Activated CD4-positive, alpha-beta T cell treated with anti-CD3 and anti-CD28 coated beads, Interleukin-2, amount 10 ng/mL, durations not matched to agents 24 days and 14 days (primary cell): ENCODE results near the gene PARD3. TPM values are rescaled to one million over a fixed set of nuclear protein-coding genes. Genes with fewer than 3 reads are reported as not detected.
A peak's percentile ranks its signal among the peaks of the same experiment; 100 is the strongest.
"Not testable (repeated sequence)": the region's sequence is repeated elsewhere in the genome, so short reads cannot be mapped to it uniquely, and the experiment has no call there.

Experiments
- DNase-seq: peaks from one replicate; pipeline ENCODE4 v3.0.0; 2022
- H3K27ac Mint-ChIP-seq: one replicate; pipeline ENCODE4 v1.8.0; 2022; ENCODE audit warnings: mild to moderate bottlenecking, mixed read lengths
- H3K27me3 Mint-ChIP-seq: one replicate; pipeline ENCODE4 v1.8.0; 2022; ENCODE audit warnings: mixed read lengths
- H3K36me3 Mint-ChIP-seq: one replicate; pipeline ENCODE4 v1.8.0; 2022; ENCODE audit warnings: low read depth, mild to moderate bottlenecking, mixed read lengths
- H3K4me1 Mint-ChIP-seq: one replicate; pipeline ENCODE4 v1.8.0; 2021; ENCODE audit warnings: mixed read lengths
- H3K4me3 Mint-ChIP-seq: one replicate; pipeline ENCODE4 v1.8.0; 2022; ENCODE audit warnings: mild to moderate bottlenecking, moderate library complexity, mixed read lengths
- H3K9me3 Mint-ChIP-seq: one replicate; pipeline ENCODE4 v1.8.0; 2021; ENCODE audit warnings: mixed read lengths
- intact Hi-C: fragments of 100-400 bp; cut with micrococcal nuclease; formaldehyde crosslinking; loops from one replicate; pipeline ENCODE4 v1.15.1; 2023
- total RNA-seq: library from RNA; stranded (reverse); gene quantifications from 2 replicates; pipeline ENCODE4 v1.2.3, GENCODE V29; 2022

Gene PARD3
- total RNA-seq = 2.3 and 2.9 TPM in 2 replicates

DNA sequence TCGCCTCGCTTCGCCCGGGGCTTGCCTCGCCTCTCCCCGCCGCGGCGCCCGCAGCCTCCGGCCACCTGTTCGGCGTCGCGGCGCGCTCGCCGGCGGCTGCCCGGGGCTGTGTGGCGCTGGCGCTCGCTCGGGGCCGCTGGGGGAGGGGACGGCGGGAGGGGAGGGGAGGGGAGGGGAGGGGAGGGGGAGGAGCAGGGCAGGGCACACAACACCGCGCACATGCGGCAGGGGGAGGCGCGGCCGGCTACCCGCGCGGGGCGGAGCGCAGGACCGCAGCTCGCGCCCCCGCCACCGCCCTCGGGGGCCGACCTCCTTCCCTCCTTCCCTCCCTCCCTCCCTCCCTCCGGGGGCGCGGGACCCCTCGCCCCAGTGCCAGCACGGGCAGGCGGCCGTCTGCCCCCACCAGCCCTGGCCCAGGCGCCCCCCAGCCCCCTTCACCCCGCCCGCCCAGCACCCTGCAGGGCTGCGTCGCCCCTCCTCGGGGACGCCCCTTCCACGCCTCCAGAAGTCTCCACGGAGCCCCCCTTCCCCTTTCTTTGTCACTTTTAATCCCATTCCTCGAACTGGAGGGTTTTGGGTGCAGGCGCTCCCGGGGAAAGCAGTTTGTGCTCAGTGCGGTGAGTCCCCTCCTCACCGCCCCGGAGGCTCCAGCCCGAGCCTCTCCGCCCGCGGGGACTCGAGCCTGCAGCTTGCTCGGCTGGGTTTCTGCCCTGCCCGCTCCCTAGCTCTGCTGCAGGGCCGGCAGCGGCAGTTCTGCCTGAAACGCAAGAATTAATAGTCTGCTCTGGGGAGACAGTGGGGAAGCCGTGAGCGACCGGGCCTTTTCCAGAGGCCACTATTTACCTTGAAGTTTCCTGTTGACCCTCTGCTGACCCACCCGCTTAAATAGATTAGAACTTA lies at the start of gene PARD3:
Gene PARD3 (minus strand): TSS at position 112 of the 900 bp plus-strand sequence. CDS start 301 bp downstream, outside the sequence.
- peak within 1 kb of the TSS; percentile 74 for H3K4me3 Mint-ChIP-seq
- intact Hi-C loops = loop anchor here (10.0 kb wide), 1 partner anchor 819 kb away; no protein-coding TSS in a partner anchor

GRCh38 chr10:34864149-34865067 lies 49.3 kb upstream of the PARD3 start:
- DNase-seq = no peak
- no peaks in the 10 kb centered on the region for H3K9me3 Mint-ChIP-seq
- intact Hi-C loops = no loop called here

More for the DNA sequence above, at the start of gene PARD3:
- Mint-ChIP-seq H3K36me3 (no peaks in the 10 kb centered on the region), H3K9me3 (no peaks in the 10 kb centered on the region), H3K27me3 (peaks cover 63% of the 10 kb centered on the region), H3K27ac (no peak within 1 kb of the TSS), H3K4me1 (peaks cover 13% of the 10 kb centered on the region)
- peak; percentile 63 for DNase-seq

GRCh38 chr10:34862892-34863291 lies 47.8 kb upstream of the PARD3 start:
- Mint-ChIP-seq H3K36me3 (no peaks in the 10 kb centered on the region), H3K27ac (no peak overlapping the region)

More at GRCh38 chr10:34864149-34865067, 49.3 kb upstream of the PARD3 start:
- H3K36me3 Mint-ChIP-seq = no peaks in the 10 kb centered on the region
- H3K4me1 Mint-ChIP-seq = peaks cover 1% of the 10 kb centered on the region
- no peaks in the 10 kb centered on the region for H3K27me3 Mint-ChIP-seq
- no peak overlapping the region for H3K4me3 Mint-ChIP-seq
- H3K27ac Mint-ChIP-seq = no peak overlapping the region

GRCh38 chr10:34861293-34862021 lies 46.4 kb upstream of the PARD3 start:
- DNase-seq = no peak
- Mint-ChIP-seq H3K4me3 (no peak overlapping the region), H3K36me3 (no peaks in the 10 kb centered on the region), H3K27me3 (no peaks in the 10 kb centered on the region), H3K9me3 (no peaks in the 10 kb centered on the region), H3K4me1 (no peaks in the 10 kb centered on the region), H3K27ac (no peak overlapping the region)
- intact Hi-C loops = no loop called here

More at GRCh38 chr10:34862892-34863291, 47.8 kb upstream of the PARD3 start:
- DNase-seq = no peak
- Mint-ChIP-seq H3K4me1 (no peaks in the 10 kb centered on the region), H3K9me3 (no peaks in the 10 kb centered on the region), H3K27me3 (no peaks in the 10 kb centered on the region), H3K4me3 (no peak overlapping the region)
- intact Hi-C loops = no loop called here

DNA sequence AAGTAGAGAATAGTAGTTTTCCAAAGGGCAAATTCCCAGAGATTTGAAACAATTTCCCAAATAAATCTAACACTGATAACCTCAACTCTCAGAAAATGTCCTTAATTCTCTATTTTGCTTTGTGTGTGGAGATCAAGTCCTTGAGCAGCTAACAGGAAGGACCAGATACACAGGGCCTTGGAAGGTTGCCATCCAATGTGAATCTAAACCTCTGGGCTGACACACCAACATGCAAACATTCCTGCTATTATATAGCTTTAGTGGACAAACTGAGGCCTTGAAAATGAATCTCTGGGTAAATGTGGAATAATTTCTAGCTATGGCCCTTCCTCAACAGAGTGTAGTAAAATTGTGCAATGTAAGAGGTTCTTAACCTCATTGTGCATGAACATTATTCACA lies 44.1 kb upstream of the PARD3 start:
- no peaks in the 10 kb centered on the region for H3K36me3 Mint-ChIP-seq
- no peak overlapping the region for H3K4me3 Mint-ChIP-seq
- H3K4me1 Mint-ChIP-seq = no peaks in the 10 kb centered on the region
- no peak overlapping the region for H3K27ac Mint-ChIP-seq
- H3K9me3 Mint-ChIP-seq = no peaks in the 10 kb centered on the region
- no peak for DNase-seq
- intact Hi-C loops = no loop called here
- no peaks in the 10 kb centered on the region for H3K27me3 Mint-ChIP-seq

DNA sequence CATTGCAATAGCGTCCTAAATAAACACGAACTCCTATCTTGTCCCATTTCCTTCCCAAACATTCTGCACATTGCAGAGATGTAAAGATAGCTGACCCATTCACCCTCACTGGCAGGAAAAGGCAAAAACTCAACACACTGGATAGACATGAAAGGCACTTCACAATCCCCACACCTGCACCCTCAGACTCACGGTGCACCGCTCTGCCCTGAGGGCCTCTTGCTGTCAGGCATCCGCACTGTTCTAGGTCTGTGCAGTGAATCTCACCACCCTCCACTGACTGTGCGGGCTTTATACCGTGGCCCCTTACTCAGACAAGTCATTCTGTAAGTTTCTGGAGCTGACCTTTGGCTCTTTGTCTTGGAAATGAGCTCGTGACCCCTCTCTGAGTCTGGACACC lies 42.9 kb upstream of the PARD3 start:
- H3K9me3 Mint-ChIP-seq = no peaks in the 10 kb centered on the region

GRCh38 chr10:34854147-34854601 lies 39.1 kb upstream of the PARD3 start:
- H3K4me1 Mint-ChIP-seq = no peaks in the 10 kb centered on the region
- no peaks in the 10 kb centered on the region for H3K27me3 Mint-ChIP-seq

More for the DNA sequence above, 42.9 kb upstream of the PARD3 start:
- no peaks in the 10 kb centered on the region for H3K4me1 Mint-ChIP-seq
- no peak overlapping the region for H3K4me3 Mint-ChIP-seq
- no peaks in the 10 kb centered on the region for H3K36me3 Mint-ChIP-seq
- H3K27me3 Mint-ChIP-seq = no peaks in the 10 kb centered on the region
- DNase-seq = no peak
- no peak overlapping the region for H3K27ac Mint-ChIP-seq
- intact Hi-C loops = no loop called here

GRCh38 chr10:34853357-34853756 lies 38.3 kb upstream of the PARD3 start:
- Mint-ChIP-seq H3K4me1 (no peaks in the 10 kb centered on the region), H3K9me3 (no peaks in the 10 kb centered on the region), H3K27me3 (no peaks in the 10 kb centered on the region), H3K4me3 (no peak overlapping the region), H3K27ac (no peak overlapping the region), H3K36me3 (no peaks in the 10 kb centered on the region)
- DNase-seq = no peak
- intact Hi-C loops = no loop called here

More at GRCh38 chr10:34854147-34854601, 39.1 kb upstream of the PARD3 start:
- intact Hi-C loops = no loop called here
- no peak for DNase-seq
- Mint-ChIP-seq H3K4me3 (no peak overlapping the region), H3K27ac (no peak overlapping the region), H3K36me3 (no peaks in the 10 kb centered on the region), H3K9me3 (no peaks in the 10 kb centered on the region)

DNA sequence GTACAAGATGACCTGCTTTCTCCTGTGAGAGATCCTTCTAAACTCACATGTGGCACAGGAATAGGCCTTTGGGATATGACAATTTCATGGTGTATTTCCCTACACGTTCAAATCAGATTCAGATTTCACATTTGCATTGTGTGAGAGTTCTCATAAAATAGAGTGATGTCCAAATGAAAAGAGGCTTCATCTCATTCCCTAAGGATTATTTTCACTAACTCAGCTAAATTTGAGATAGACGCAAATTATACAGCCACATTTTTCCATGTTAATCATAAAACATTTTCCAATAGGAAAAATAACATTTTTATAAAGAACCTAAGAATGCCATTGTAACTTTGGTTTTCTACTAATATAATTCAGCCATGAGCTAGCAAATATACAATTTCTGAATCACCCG lies 35.5 kb upstream of the PARD3 start:
- H3K27me3 Mint-ChIP-seq = no peaks in the 10 kb centered on the region
- H3K36me3 Mint-ChIP-seq = no peaks in the 10 kb centered on the region
- H3K4me3 Mint-ChIP-seq = no peak overlapping the region
- no peak overlapping the region for H3K27ac Mint-ChIP-seq
- no peaks in the 10 kb centered on the region for H3K9me3 Mint-ChIP-seq
- intact Hi-C loops = no loop called here
- no peak for DNase-seq
- no peaks in the 10 kb centered on the region for H3K4me1 Mint-ChIP-seq

- H3K27me3 Mint-ChIP-seq = no peaks in the 10 kb centered on the region
- intact Hi-C loops = no loop called here
- no peaks in the 10 kb centered on the region for H3K36me3 Mint-ChIP-seq
- no peak overlapping the region for H3K27ac Mint-ChIP-seq
- no peak overlapping the region for H3K4me3 Mint-ChIP-seq
- no peak for DNase-seq
- no peaks in the 10 kb centered on the region for H3K9me3 Mint-ChIP-seq
- H3K4me1 Mint-ChIP-seq = no peaks in the 10 kb centered on the region
Observed at GRCh38 chr10:34850036-34850435, 34.9 kb upstream of the PARD3 start.

- Mint-ChIP-seq H3K27ac (no peak overlapping the region), H3K9me3 (no peaks in the 10 kb centered on the region), H3K4me3 (no peak overlapping the region), H3K4me1 (no peaks in the 10 kb centered on the region), H3K36me3 (no peaks in the 10 kb centered on the region), H3K27me3 (peaks cover 5% of the 10 kb centered on the region)
- intact Hi-C loops = no loop called here
- no peak for DNase-seq
Observed at GRCh38 chr10:34845070-34845469, 30.0 kb upstream of the PARD3 start.

DNA sequence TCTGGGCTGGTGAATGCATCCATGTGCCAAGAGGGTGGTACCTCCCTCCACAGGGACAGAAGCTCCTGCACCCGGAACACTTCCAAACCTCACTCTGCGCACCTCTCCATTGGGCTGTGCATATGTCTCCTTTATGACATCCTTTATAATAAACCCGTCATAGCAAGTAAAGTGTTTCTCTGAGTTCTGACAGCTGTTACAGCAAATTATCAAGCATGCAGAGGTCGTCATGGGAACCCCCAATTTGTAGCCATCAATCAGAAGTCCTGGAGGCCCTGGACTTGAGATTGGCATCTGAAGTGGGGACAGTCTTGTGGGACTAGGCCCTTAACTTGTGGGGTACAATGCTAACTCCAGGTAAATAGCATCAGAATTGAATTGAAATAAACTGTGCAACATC lies 29.4 kb upstream of the PARD3 start:
- Mint-ChIP-seq H3K27me3 (peaks cover 5% of the 10 kb centered on the region), H3K4me1 (no peaks in the 10 kb centered on the region), H3K27ac (no peak overlapping the region), H3K4me3 (no peak overlapping the region), H3K36me3 (no peaks in the 10 kb centered on the region), H3K9me3 (no peaks in the 10 kb centered on the region)
- no peak for DNase-seq
- intact Hi-C loops = no loop called here

DNA sequence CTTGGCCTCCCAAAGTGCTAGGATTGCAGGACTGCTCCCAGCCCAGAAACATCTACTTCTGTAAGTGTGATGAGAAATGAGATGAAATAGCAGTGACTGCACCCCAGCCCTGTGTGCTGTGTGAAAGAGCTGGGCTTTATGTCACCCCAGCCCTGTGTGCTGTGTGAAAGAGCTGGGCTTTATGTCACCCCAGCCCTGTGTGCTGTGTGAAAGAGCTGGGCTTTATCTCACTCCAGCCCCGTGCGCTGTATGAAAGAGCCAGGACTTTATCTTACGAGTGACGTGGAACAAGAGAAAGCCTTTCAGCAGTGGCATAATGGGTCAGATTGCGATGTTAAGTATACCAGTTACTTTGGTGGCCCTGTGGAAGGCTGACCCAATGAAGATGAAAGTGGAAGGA lies 28.4 kb upstream of the PARD3 start:
- H3K4me3 Mint-ChIP-seq, H3K4me1 Mint-ChIP-seq, H3K27ac Mint-ChIP-seq, H3K36me3 Mint-ChIP-seq, H3K9me3 Mint-ChIP-seq, DNase-seq, H3K27me3 Mint-ChIP-seq, intact Hi-C loops: not testable (repeated sequence)
